ENCODE results near the gene TMC1. TPM values are rescaled to one million over a fixed set of nuclear protein-coding genes. Genes with fewer than 3 reads are reported as not detected.

Gene TMC1
- total RNA-seq, 2 experiments from 2014 or later: not detected

GRCh38 chr9:72755836-72756235 is 234.4 kb downstream of the TMC1 start:
- Mint-ChIP-seq H3K4me3 (no peak overlapping the region), H3K4me1 (no peaks in the 10 kb centered on the region), H3K9me3 (no peaks in the 10 kb centered on the region), H3K27me3 (peaks cover 2% of the 10 kb centered on the region), H3K27ac (no peak overlapping the region), H3K36me3 (no peaks in the 10 kb centered on the region)
- DNase-seq: no peak
- POLR2A ChIA-PET: no interaction called here
- no peak for ATAC-seq (ENCODE audit: low read depth)

GRCh38 chr9:72758944-72759343 is 237.5 kb downstream of the TMC1 start:
- Mint-ChIP-seq H3K4me3 (no peak overlapping the region), H3K9me3 (no peaks in the 10 kb centered on the region)
- no peak for ATAC-seq (ENCODE audit: low read depth)

DNA sequence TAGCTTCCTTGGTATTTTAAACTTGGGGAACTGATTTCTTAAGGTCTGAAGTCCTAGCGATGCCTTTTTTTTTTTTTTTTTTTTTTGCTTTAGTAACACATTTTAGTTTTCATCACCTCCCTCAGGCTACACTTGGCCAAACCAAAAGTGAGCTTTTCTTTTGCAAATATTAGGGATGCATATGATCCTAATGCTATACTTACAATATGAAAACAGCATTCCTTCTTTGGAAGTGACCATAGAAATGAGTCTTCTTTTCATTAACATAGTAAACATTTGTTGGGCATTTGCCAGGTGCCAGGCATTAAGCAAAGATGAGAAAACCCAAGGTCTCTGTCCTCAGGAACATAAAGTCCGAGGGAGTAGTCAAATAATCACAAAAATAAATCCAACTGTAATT is 241.6 kb downstream of the TMC1 start:
- DNase-seq: no peak
- H3K4me3 Mint-ChIP-seq: no peak overlapping the region
- ATAC-seq (ENCODE audit: low read depth): no peak
- no peak overlapping the region for H3K27ac Mint-ChIP-seq
- H3K36me3 Mint-ChIP-seq: no peaks in the 10 kb centered on the region
- H3K4me1 Mint-ChIP-seq: no peaks in the 10 kb centered on the region
- H3K9me3 Mint-ChIP-seq: no peaks in the 10 kb centered on the region
- H3K27me3 Mint-ChIP-seq: peaks cover 5% of the 10 kb centered on the region
- POLR2A ChIA-PET: no interaction called here

More at GRCh38 chr9:72758944-72759343, 237.5 kb downstream of the TMC1 start:
- POLR2A ChIA-PET: no interaction called here
- H3K36me3 Mint-ChIP-seq: no peaks in the 10 kb centered on the region
- no peak overlapping the region for H3K27ac Mint-ChIP-seq
- no peak for DNase-seq
- H3K27me3 Mint-ChIP-seq: peaks cover 5% of the 10 kb centered on the region
- no peaks in the 10 kb centered on the region for H3K4me1 Mint-ChIP-seq

DNA sequence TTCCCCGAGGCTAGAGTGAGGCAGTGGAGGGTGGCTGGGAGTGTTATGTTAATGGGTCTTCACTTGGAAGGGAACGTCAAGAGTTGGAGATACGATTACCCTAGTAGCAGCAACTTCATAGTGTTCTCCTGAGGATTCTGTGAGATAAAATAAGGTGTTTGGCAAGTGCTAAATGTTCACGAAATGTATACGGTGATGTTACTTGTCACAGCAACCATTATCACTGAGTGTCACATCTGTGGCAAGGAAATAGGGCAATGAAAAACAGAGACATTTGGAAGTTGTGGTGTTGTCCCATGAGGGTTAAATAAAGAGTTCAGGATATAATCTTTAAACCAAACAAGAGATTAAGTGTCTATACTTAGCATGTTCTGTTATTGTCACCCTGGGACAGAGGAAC is 248.1 kb downstream of the TMC1 start:
- H3K27me3 Mint-ChIP-seq: peaks cover 3% of the 10 kb centered on the region
- H3K4me3 Mint-ChIP-seq: no peak overlapping the region
- no peaks in the 10 kb centered on the region for H3K9me3 Mint-ChIP-seq
- ATAC-seq (ENCODE audit: low read depth): no peak
- H3K27ac Mint-ChIP-seq: no peak overlapping the region
- DNase-seq: no peak
- POLR2A ChIA-PET: no interaction called here
- no peaks in the 10 kb centered on the region for H3K4me1 Mint-ChIP-seq
- H3K36me3 Mint-ChIP-seq: no peaks in the 10 kb centered on the region

DNA sequence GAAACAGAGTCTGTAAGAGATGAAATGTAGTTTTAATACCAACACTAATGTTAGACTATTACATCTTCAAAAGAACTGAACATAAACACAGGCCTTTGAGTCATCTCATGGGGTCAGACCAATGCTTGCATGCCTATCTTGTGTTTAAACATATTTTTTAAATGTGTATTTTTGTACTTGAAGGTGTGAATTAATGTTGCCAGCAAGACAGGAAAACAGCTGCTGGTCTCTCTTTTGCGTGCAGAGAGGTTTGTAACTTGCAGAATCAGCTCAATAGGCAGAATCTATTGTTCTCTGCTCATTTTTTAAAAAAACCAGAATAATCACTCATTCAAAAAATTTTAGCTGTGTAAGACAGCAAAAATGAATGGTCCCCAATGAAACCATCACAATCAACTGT is 251.3 kb downstream of the TMC1 start:
- no peak for ATAC-seq (ENCODE audit: low read depth)
- H3K36me3 Mint-ChIP-seq: no peaks in the 10 kb centered on the region
- H3K9me3 Mint-ChIP-seq: no peaks in the 10 kb centered on the region
- no peak overlapping the region for H3K27ac Mint-ChIP-seq
- peaks cover 3% of the 10 kb centered on the region for H3K27me3 Mint-ChIP-seq
- H3K4me3 Mint-ChIP-seq: no peak overlapping the region
- POLR2A ChIA-PET: no interaction called here
- no peak for DNase-seq
- H3K4me1 Mint-ChIP-seq: no peaks in the 10 kb centered on the region

- Mint-ChIP-seq H3K36me3 (no peaks in the 10 kb centered on the region), H3K4me1 (no peaks in the 10 kb centered on the region)
These were observed 252.2 kb downstream of the TMC1 start for GRCh38 chr9:72773570-72773969.

GRCh38 chr9:72775570-72775969 is 254.2 kb downstream of the TMC1 start:
- no peak overlapping the region for H3K27ac Mint-ChIP-seq
- H3K36me3 Mint-ChIP-seq: no peaks in the 10 kb centered on the region
- H3K27me3 Mint-ChIP-seq: peaks cover 3% of the 10 kb centered on the region
- DNase-seq (no peak), ATAC-seq (ENCODE audit: low read depth) (no peak)
- H3K4me1 Mint-ChIP-seq: no peaks in the 10 kb centered on the region
- no peaks in the 10 kb centered on the region for H3K9me3 Mint-ChIP-seq
- POLR2A ChIA-PET: no interaction called here
- no peak overlapping the region for H3K4me3 Mint-ChIP-seq

More at GRCh38 chr9:72773570-72773969, 252.2 kb downstream of the TMC1 start:
- H3K4me3 Mint-ChIP-seq: no peak overlapping the region
- H3K27ac Mint-ChIP-seq: no peak overlapping the region
- POLR2A ChIA-PET: no interaction called here
- H3K9me3 Mint-ChIP-seq: no peaks in the 10 kb centered on the region
- no peak for ATAC-seq (ENCODE audit: low read depth)
- H3K27me3 Mint-ChIP-seq: peaks cover 3% of the 10 kb centered on the region
- DNase-seq: no peak

DNA sequence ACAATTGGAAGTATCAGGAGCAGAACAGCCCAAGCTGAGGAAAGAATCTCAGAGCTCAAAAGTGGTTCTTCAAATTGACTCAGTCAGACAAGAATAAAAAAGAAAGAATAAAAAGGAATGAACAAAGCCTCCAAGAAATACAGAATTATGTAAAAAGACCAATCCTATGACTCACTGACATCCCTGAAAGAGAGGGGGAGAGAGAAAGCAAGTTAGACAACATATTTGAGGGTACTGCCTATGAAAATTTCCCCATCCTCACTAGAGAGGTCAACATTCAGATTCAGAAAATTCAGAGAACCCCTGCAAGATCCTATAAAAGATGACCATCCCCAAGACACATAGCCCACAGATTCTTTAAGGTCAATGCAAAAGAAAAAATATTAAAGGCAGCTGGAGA is 258.2 kb downstream of the TMC1 start:
- Mint-ChIP-seq H3K27ac (no peak overlapping the region), H3K4me3 (no peak overlapping the region), H3K36me3 (no peaks in the 10 kb centered on the region), H3K27me3 (no peaks in the 10 kb centered on the region), H3K4me1 (no peaks in the 10 kb centered on the region), H3K9me3 (no peaks in the 10 kb centered on the region)
- POLR2A ChIA-PET: no interaction called here
- DNase-seq (no peak), ATAC-seq (ENCODE audit: low read depth) (no peak)

DNA sequence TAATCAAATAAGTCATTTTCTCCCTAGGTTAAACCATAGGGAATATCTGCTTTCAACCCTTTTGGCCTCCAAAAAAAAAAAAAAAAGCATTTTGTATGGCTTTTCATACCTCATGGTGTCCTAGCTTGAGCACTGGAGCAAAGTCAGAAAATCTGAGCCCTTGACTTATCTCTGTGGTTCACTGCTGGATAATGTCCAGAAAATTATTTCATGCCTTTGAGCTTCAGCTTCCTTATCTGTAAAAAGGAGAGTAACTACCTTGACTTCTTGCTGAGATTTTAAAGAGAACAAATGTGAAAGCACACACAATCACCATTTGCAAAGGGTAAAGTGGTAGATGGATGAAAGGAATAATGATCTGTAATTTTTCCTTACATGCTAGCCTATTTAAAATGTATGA is 265.5 kb downstream of the TMC1 start:
- Mint-ChIP-seq H3K9me3 (no peaks in the 10 kb centered on the region), H3K4me3 (no peak overlapping the region), H3K27me3 (no peaks in the 10 kb centered on the region), H3K27ac (no peak overlapping the region), H3K36me3 (no peaks in the 10 kb centered on the region), H3K4me1 (no peaks in the 10 kb centered on the region)
- ATAC-seq (ENCODE audit: low read depth) (no peak), DNase-seq (no peak)
- POLR2A ChIA-PET: no interaction called here

DNA sequence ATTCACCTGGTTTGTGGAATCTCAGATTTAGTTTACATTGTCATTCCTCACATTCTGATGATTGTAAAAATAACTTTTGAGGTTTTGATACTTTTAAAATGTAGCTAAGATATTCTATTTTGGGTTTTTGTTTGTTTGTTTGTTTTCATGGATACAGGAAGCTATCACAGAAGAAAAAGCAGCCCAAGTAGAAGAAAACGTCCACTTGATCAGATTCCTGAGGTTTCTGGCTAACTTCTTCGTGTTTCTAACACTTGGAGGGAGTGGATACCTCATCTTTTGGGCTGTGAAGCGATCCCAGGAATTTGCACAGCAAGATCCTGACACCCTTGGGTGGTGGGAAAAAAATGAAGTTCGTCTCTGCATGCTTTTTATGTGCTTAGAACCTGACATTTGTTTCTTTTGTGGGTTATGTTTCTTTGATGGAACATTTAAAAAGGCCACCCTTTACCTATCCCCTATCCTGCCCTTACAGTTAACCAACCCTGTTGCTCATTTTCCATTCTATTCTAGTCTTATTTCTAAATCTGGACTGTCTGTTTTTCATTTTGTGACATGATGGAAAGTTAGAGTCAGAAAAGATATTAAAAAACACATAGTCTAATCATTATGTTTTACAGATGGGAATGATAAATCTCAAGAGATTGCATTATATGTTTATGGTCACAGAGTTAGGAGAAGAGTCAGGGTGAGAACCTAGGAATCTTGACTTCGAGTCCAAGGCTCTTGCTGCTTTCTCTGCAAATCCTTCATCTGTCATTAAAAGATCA is 267.7 kb downstream of the TMC1 start:
- Mint-ChIP-seq H3K36me3 (no peaks in the 10 kb centered on the region), H3K27ac (no peak overlapping the region), H3K9me3 (no peaks in the 10 kb centered on the region), H3K27me3 (no peaks in the 10 kb centered on the region), H3K4me1 (no peaks in the 10 kb centered on the region), H3K4me3 (no peak overlapping the region)
- POLR2A ChIA-PET: no interaction called here
- no peak for ATAC-seq (ENCODE audit: low read depth)
- no peak for DNase-seq

GRCh38 chr9:72789885-72790284 is 268.5 kb downstream of the TMC1 start:
- DNase-seq (no peak), ATAC-seq (ENCODE audit: low read depth) (no peak)
- H3K4me1 Mint-ChIP-seq: no peaks in the 10 kb centered on the region
- H3K27ac Mint-ChIP-seq: no peak overlapping the region
- no peaks in the 10 kb centered on the region for H3K27me3 Mint-ChIP-seq
- H3K36me3 Mint-ChIP-seq: no peaks in the 10 kb centered on the region
- H3K4me3 Mint-ChIP-seq: no peak overlapping the region
- POLR2A ChIA-PET: no interaction called here
- H3K9me3 Mint-ChIP-seq: peaks cover 1% of the 10 kb centered on the region

GRCh38 chr9:72790989-72791388 is 269.6 kb downstream of the TMC1 start:
- no peaks in the 10 kb centered on the region for H3K4me1 Mint-ChIP-seq

GRCh38 chr9:72791436-72791835 is 270.0 kb downstream of the TMC1 start:
- Mint-ChIP-seq H3K36me3 (no peaks in the 10 kb centered on the region), H3K27me3 (no peaks in the 10 kb centered on the region), H3K9me3 (peaks cover 3% of the 10 kb centered on the region), H3K27ac (no peak overlapping the region), H3K4me3 (no peak overlapping the region), H3K4me1 (no peaks in the 10 kb centered on the region)
- POLR2A ChIA-PET: no interaction called here
- DNase-seq: no peak
- ATAC-seq (ENCODE audit: low read depth): no peak

More at GRCh38 chr9:72790989-72791388, 269.6 kb downstream of the TMC1 start:
- DNase-seq (no peak), ATAC-seq (ENCODE audit: low read depth) (no peak)
- H3K36me3 Mint-ChIP-seq: no peaks in the 10 kb centered on the region
- no peak overlapping the region for H3K27ac Mint-ChIP-seq
- no peaks in the 10 kb centered on the region for H3K27me3 Mint-ChIP-seq
- no peak overlapping the region for H3K4me3 Mint-ChIP-seq
- POLR2A ChIA-PET: no interaction called here
- peaks cover 3% of the 10 kb centered on the region for H3K9me3 Mint-ChIP-seq

GRCh38 chr9:72794946-72795345 is 273.5 kb downstream of the TMC1 start:
- Mint-ChIP-seq H3K27me3 (peaks cover 2% of the 10 kb centered on the region), H3K4me1 (no peaks in the 10 kb centered on the region), H3K36me3 (no peaks in the 10 kb centered on the region), H3K4me3 (no peak overlapping the region), H3K9me3 (peaks cover 6% of the 10 kb centered on the region), H3K27ac (no peak overlapping the region)
- POLR2A ChIA-PET: no interaction called here
- no peak for ATAC-seq (ENCODE audit: low read depth)
- no peak for DNase-seq
